Epidermal melanocyte (primary cell): ENCODE results near the gene FGF18.

Source experiments
- DNase-seq: peaks from one replicate; pipeline ENCODE4 v3.0.0; 2011; ENCODE audit warnings: low spot score; ENCODE audit not compliant: insufficient read length

FGF18 gene

GRCh38 chr5:171464829-171465228 is 45.4 kb downstream of the FGF18 start:
- no peak for DNase-seq

GRCh38 chr5:171467107-171467506 is 47.7 kb downstream of the FGF18 start:
- no peak for DNase-seq

DNA sequence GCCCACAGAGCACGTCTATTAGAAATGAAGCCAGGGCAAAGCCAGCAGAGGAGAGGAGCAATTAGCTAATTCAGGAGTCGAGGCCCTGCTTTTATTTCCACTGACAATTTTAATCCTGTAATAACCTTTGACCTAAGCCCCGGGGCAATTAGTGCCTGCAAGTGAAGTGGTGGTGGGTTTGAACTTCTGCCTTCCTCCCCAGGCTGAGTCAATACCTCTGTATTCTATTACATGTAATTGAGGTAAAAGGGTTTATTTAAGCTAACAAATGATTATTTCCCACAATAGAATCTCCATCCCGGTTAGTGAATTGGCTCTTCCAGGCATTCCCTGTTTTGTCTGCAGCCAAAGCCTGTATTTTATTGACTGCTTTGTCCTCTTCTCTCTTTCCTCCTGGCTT is 49.9 kb downstream of the FGF18 start:
- no peak for DNase-seq

- no peak for DNase-seq
These were observed 51.0 kb downstream of the FGF18 start for GRCh38 chr5:171470420-171470819.

- DNase-seq: no peak
These were observed 54.9 kb downstream of the FGF18 start for GRCh38 chr5:171474230-171474813.

DNA sequence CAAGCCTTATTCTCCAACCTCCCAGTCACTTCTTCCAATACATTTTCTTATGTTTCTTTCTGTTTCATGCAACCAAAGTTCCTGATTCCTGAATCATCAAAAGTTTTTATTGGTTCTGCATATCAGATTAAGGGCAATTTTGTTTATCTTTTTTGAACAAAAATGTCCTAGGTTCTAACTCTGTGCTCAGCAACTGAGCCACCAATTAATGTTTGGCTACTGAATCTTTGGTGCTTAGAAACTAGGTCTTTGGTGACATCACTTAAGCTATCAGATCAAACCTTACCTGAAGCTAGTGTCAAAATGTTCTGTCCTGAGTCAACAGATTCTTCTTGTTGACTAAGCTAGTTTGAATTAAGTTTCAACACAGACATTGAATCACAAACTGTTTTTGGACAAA is 56.1 kb downstream of the FGF18 start:
- no peak for DNase-seq

- DNase-seq: no peak
These were observed 57.3 kb downstream of the FGF18 start for GRCh38 chr5:171476701-171477100.

GRCh38 chr5:171477101-171477500 is 57.7 kb downstream of the FGF18 start:
- no peak for DNase-seq

DNA sequence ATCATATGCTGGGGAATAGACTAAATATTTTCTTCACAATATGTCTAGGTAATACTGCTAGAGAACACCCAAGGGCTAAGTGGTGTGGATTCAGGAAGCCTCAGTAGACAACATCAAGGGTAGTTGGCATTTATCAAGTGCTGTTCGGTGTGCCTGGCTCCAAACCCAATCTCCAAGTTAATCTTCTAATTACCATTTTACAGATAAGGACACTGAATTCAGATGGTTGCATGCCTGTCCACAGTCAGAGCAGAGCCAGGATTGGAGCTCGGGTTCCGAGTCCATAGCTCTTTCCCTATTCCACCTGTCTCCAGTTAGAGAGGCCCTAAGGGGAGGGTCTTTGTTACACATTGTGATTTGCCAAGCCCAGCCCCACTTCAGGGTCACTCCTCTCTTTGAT is 58.2 kb downstream of the FGF18 start:
- no peak for DNase-seq

- DNase-seq: no peak
These were observed 59.7 kb downstream of the FGF18 start for GRCh38 chr5:171478946-171479775.

- DNase-seq: no peak
These were observed 60.3 kb downstream of the FGF18 start for GRCh38 chr5:171479776-171480125.

GRCh38 chr5:171480239-171480638 is 60.8 kb downstream of the FGF18 start:
- no peak for DNase-seq

- DNase-seq: no peak
These were observed 62.4 kb downstream of the FGF18 start for GRCh38 chr5:171481571-171482433.

GRCh38 chr5:171482434-171482730 is 62.9 kb downstream of the FGF18 start:
- no peak for DNase-seq

DNA sequence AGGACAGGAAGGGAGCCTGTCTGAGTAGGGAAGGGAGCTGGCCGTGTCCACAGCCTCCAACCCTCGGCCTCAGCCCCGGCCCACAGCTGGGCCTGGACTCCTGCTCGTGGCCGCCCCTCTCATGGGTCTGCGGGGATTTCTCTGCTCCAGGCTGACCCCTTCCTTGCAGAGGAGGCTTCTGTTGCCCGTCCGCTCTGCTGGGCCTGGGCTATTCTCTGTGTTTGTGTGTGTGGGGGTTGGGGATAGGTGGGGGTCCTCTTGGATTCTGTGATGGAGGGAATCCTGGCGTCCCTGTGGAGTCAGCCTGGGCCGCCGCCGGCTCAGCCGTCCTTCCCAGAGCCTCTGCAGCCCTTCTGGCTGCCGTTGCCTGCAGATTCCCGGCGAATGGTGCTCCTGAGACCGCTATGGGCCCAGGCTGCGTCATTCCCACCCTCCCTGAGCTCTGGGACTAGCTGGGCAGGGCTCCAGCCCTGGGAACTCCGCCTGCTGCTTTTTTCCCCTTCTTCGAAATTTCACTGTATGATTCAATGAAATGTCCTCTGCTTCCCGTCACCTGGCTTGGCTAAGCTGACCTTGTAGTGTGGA is 64.2 kb downstream of the FGF18 start:
- no peak for DNase-seq

DNA sequence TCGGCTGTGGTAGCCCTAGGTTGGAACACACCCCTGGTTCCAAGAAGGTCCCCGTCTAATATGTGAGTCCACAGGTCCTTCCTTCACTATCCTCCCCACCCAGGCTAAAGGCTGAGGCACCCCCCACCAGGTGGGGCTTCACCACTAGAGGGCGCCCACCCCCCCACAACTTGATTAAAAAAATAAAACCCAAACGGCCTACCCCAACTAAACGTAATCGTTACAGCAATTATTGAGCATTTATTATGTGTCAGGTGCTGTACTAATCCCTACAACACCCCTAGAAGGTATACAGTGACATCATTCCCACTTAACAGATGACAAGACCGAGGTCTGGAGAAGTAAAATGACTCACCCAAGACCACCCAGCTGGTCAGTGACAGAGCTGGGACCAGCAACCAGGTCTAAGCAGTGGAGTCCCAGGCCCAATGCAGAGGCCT is 65.0 kb downstream of the FGF18 start:
- no peak for DNase-seq

GRCh38 chr5:171485668-171486067 is 66.2 kb downstream of the FGF18 start:
- no peak for DNase-seq

GRCh38 chr5:171486613-171487012 is 67.2 kb downstream of the FGF18 start:
- DNase-seq: no peak

- DNase-seq: no peak
These were observed 69.4 kb downstream of the FGF18 start for GRCh38 chr5:171488876-171489275.

DNA sequence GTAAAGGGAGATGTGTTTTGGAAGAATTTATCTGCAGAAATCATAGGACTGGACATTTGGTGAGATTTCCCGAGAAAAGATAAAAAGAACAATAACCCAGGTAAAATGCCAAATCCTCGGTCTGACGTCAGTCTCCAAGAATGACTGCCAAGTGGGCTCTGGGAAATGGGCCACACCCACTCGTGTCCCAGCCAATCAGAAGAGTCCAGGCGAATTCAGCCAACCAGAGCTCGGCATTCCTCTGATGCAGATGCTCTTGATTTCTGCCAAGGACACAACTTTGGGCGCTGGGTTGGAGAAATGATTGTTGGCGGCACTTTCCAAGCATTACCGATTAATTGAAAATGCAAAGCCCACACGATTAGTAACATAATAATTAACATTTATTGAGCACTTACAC is 73.3 kb downstream of the FGF18 start:
- DNase-seq: no peak

DNA sequence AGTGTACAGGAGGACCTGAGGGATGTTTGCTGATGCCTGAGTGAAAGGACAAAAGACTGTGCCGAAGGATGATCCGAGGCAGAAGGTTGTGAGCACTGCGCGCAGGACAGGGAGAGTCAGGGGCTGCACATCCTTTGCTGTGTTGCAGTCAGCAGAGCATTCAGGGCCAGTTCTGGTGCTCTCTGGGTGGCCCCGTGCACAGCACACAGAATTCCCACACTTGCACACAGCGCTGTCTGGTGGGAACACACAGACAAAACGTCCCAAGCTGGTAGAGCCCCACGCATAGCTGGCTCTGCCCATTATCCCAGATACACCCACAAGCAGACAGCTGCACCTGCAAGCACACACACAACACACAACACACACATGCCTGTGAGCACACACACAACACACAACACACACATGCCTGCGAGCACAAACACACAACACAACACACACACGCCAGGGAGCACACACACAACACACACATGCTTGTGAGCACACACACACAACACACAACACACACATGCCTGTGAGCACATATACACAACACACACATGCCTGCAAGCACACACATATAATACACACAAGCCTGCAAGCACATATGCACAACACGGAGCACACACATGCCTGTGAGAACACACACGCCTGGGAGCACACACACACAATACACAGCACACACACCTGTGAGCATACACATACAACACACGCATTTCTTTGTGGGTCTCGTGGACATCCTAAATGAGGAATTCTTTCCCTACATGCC is 74.4 kb downstream of the FGF18 start:
- no peak for DNase-seq
